GM21528 (cell line): ENCODE data around the gene SLAMF1.
"Not testable (repeated sequence)": the region's sequence is repeated elsewhere in the genome, so short reads cannot be mapped to it uniquely, and the experiment has no call there.

Source experiments
- ATAC-seq: cut with Tn5 transposase; IDR thresholded peaks from one replicate; pipeline ENCODE4 v1.9.1; 2021; ENCODE audit warnings: mild to moderate bottlenecking, moderate library complexity; ENCODE audit not compliant: unreplicated experiment, low FRiP score

Gene SLAMF1

GRCh38 chr1:160607011-160607671 is 39.7 kb downstream of the SLAMF1 start:
- ATAC-seq = peak; percentile 53

GRCh38 chr1:160606611-160607010 is 40.2 kb downstream of the SLAMF1 start:
- no peak for ATAC-seq

GRCh38 chr1:160605792-160606479 is 40.9 kb downstream of the SLAMF1 start:
- no peak for ATAC-seq

- no peak for ATAC-seq
These were observed 41.6 kb downstream of the SLAMF1 start for GRCh38 chr1:160605205-160605604.

DNA sequence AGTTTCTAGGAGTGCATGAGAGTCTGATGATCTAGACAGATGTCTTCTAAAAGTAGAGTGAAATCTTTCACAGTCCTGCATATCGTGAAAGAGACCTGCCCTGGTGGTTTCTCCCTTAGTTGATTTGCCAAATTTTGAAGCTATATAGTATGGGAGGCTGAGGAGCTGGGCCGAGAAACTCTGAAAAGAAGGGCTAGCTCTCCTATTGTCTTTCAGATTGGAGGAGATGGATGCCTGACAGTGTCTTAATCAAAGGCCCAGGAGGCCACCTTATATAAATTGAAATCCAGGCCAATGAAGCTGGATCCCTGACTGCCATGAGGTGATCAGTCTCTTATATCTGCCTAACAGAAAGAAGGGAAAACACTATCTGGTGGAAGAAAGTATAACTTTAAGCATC is 49.1 kb downstream of the SLAMF1 start:
- ATAC-seq = no peak

DNA sequence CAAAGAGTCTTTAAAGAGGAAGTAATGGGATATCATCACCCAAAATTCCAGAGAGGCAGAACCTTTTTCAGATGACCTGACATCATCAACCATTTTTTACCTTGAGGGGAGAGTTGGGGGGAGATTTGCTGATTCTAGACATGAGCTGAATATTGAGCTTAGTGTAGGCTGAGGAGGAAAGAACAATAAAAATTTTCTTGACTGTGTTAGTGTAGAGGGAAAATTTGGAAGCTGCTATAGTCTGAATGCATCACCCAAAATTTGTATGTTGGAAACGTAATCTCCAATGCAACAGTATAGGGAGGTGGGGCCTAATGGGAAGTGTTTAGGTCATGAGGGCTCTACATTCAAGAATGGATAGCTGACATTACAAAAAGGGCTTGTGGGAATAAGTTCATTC is 49.8 kb downstream of the SLAMF1 start:
- ATAC-seq = no peak

GRCh38 chr1:160590488-160590887 is 56.4 kb downstream of the SLAMF1 start:
- no peak for ATAC-seq

GRCh38 chr1:160588468-160588867 is 58.4 kb downstream of the SLAMF1 start:
- no peak for ATAC-seq

DNA sequence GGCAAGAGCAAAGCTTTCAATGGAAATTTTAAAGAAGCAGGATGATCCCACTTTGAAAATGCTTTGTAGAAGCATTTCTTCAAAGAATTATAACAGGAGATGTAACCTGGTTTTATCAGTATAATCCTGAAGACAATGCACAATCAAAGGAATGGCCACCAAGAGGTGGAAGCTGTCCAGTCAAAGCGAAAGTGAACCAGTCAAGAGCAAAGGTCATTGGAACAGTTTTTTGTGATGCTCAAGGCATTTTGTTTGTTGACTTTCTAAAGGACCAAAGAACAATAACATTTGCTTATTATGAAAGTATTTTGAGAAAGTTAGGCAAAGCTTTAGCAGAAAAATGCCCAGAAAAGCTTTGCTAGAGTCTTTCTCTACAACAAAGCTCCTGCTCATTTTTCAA is 62.1 kb downstream of the SLAMF1 start:
- no peak for ATAC-seq

GRCh38 chr1:160582976-160583375 is 63.9 kb downstream of the SLAMF1 start:
- ATAC-seq = not testable (repeated sequence)

GRCh38 chr1:160581961-160582360 is 64.9 kb downstream of the SLAMF1 start:
- no peak for ATAC-seq

DNA sequence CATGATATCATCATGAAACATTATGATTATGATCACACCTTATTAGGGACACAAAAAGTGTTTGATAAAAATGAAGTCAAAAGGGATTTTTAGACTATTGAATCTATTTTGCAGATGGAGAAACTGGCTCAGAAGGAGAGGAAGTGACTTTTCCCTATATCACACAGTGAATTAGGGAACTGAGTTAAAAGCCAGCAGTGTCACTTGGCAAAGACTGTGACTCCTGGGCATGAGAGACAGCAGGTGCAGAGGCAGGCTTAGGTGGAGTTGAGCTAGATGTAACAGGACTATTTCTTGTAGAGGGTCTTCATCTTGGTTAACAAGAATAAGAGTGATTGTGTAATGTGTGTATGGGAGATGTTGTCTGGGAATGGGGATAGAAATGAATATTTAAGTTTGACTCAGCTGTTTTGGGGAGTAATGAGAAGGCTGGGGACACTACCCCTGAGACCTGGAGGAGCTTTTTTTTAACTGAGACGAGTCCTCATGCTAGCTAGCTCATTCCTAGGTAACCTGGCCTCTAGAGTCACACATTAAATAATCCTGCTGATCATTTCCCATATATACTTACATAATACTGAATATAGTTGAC is 66.5 kb downstream of the SLAMF1 start:
- no peak for ATAC-seq

DNA sequence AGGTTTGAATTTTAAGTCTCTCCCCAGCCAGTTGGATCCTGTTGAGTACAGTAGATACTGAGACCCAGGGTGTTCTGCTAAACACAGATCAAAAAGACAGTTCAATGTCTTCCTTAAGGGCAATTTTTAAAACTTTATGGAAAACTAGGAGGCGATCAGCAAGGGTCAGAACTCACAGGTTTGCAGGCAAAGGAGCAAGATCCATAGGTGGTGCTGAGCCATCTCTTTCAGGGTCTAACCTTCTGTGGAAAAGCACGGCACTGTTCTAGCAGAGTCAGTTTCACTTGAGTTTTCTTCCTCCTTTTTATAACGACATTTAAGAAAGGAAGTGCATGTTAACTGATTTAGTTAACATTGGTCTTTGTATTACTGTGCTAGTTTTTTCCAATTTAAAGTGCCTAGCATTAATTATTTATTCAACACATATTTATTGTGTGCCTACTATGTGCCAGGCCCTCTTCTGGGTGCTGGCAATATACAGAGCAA is 67.6 kb downstream of the SLAMF1 start, which contains the start of gene CD84:
TSS of gene CD84 (minus strand) at position 281 of the 486 bp plus-strand sequence. CDS start at position 222, 59 bp downstream.
- ATAC-seq = no peak

- ATAC-seq = no peak
These were observed 68.2 kb downstream of the SLAMF1 start for GRCh38 chr1:160578525-160579191.

DNA sequence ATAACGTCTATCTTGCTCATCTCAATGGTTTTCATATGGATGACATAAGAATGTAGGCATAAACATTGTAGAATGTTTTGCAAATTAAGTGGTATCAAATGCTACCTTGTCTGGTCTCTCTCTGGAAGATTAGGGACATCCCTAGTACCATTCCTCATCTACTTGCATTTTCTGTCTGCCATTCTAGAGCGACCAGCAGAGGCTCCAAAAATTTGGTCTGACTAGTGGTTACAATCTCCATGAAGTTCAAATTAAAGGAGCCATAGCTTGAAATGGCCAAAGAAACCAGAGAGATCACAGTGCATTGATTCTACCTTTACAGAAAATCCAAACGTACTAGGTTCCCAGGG is 68.7 kb downstream of the SLAMF1 start:
- ATAC-seq = no peak

GRCh38 chr1:160577671-160578070 is 69.2 kb downstream of the SLAMF1 start:
- no peak for ATAC-seq

DNA sequence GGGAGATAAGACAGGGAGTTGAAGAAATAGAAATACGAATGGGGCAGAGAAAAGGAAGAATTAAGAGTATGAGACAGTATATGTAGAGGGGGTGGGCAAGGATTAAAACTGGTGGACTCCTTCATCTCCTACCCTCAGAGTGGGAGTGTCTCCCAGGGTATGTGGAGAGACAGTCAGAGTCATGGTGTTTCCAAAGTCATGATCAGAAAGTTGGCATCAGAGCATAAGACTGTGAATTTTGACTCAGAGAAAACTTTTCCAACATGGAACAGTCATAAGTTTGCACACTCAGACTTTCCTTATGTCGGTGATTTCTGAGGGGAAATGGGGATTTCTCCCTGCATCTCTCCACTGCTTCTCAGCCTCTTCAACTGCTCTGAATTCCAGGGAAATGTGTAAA is 70.0 kb downstream of the SLAMF1 start:
- ATAC-seq = no peak

- no peak for ATAC-seq
These were observed 70.5 kb downstream of the SLAMF1 start for GRCh38 chr1:160576390-160576789.

DNA sequence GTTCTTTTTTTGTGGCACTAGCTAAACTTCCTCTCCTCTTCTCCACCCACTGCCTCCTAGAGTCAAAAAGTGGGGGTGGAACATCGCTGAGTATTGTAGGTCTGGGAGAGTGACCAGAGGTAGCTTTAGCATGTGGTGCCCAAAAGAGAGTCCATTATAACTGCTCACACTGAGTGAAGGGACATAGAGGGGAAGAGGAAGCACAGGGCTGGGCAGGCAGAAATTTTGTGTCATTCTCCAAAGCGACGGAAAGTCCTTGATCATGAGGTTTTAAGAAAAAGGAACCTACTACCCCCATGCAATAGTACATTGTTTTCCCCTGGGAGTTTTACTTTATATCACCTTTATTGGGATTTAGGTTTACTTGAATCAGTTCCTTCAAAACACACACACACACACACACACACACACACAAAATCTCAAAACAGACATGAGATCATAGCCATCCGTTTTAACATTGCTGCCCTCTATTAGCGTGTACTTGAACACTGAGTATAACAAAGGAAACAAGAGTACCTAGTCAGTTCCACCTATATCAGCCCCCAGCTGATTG is 71.7 kb downstream of the SLAMF1 start:
- ATAC-seq = no peak

DNA sequence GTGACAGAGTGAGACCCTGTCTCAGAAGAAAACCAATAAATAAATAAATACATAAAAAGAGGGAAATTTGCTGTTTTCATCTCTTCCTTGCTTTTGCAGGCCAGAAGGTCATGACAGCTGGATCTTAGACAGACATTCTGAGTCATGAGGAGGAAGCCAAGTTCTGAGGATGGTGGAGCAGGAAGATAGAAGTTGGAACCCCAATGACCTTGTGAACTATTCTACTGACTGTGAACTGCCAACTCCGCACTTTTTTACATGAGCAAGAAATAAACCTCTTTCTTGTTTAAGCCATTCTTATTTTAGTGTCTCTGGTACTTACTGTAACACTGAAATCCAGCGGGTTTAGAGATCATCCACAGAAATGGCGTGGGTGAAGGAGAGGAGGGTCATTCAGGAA is 76.0 kb downstream of the SLAMF1 start:
- ATAC-seq = no peak

GRCh38 chr1:160569806-160570205 is 77.0 kb downstream of the SLAMF1 start:
- no peak for ATAC-seq
